ENCODE results near the gene MYO6.

MYO6 gene

DNA sequence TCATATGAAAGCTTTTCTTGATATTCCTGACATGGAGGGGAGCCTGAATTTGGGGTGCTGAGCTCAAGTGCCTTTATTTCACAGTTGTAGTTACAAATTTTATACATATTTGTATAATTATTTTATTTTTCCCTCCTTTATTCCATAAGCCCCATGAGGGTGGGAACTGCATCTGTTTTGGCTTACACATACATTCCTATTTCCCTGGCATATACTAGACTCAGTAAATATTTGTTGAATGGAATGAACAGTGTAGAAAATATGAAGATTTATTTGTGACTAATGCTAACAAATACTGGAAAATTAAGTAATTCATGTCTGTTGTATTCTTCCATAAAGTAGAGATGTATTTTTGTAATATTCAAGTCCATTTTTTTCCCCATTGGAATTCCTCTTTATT is 127.1 kb downstream of the MYO6 start:
- TF ChIP-seq USF1 (IDR thresholded peaks at IDR 0.05), result no peak
- no peak for TF ChIP-seq TCF12 (IDR thresholded peaks at IDR 0.05; ENCODE audit: low read depth)
- TF ChIP-seq TEAD4 (IDR thresholded peaks at IDR 0.05), result no peak
- TF ChIP-seq ZBTB7A (IDR thresholded peaks at IDR 0.05; ENCODE audit: low read depth), result no peak

DNA sequence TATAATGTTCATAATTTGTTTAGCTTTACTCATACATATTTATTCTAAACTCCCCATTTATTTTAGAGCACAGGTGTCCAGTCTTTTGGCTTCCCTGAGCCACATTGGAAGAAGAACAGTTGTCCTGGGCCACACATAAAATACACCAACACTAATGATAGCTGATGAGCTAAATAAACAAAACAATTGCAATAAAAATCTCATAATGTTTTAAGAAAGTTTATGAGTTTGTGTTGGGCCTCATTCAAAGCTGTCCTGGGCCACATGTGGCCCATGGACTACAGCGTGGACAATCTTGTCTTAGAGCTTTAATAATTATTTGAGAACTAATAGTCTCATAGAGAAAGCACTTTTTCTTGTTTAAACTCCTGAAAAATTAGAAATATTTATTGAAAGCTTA is 131.3 kb downstream of the MYO6 start:
- no peak for TF ChIP-seq MAX (IDR thresholded peaks at IDR 0.05)
- TF ChIP-seq USF1 (IDR thresholded peaks at IDR 0.05), result no peak
- TF ChIP-seq REST (IDR thresholded peaks at IDR 0.05; ENCODE audit: low read depth), result no peak
- TF ChIP-seq TEAD4 (IDR thresholded peaks at IDR 0.05), result no peak

DNA sequence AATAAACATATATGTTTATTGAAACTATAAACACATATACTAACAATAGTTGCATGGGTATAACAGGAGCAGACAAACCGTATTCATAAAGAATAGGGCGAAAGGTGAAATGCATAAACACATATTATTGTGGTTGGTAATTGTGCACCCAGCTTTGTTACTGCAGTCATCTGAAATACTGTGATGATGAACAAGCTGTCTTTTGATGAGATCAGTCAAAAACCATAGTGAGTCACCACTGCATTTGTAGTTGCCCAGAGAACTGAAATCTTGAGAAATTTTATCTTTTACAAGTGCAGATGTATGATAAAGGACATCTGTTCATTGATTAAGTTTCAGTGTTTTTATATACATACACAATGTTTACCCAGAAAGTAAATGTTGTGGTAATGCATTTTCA is 133.7 kb downstream of the MYO6 start:
- TF ChIP-seq MAX (IDR thresholded peaks at IDR 0.05) (no peak), TCF12 (IDR thresholded peaks at IDR 0.05; ENCODE audit: low read depth) (no peak), NFIC (IDR thresholded peaks at IDR 0.05) (no peak), USF1 (IDR thresholded peaks at IDR 0.05) (no peak), FOXM1 (IDR thresholded peaks at IDR 0.05; ENCODE audit: borderline replicate concordance, low read depth) (no peak)

GRCh38 chr6:75884822-75885221 is 135.8 kb downstream of the MYO6 start:
- TF ChIP-seq CEBPB (IDR thresholded peaks at IDR 0.05) (no peak), TCF12 (IDR thresholded peaks at IDR 0.05; ENCODE audit: low read depth) (no peak), TEAD4 (IDR thresholded peaks at IDR 0.05) (no peak), EP300 (IDR thresholded peaks at IDR 0.05; ENCODE audit: borderline replicate concordance) (no peak), REST (IDR thresholded peaks at IDR 0.05; ENCODE audit: low read depth) (no peak), FOXM1 (IDR thresholded peaks at IDR 0.05; ENCODE audit: borderline replicate concordance, low read depth) (no peak), CREB1 (IDR thresholded peaks at IDR 0.05; ENCODE audit: low read depth) (no peak), RAD21 (IDR thresholded peaks at IDR 0.05; ENCODE audit: low read depth) (no peak), USF1 (IDR thresholded peaks at IDR 0.05) (no peak), NFIC (IDR thresholded peaks at IDR 0.05) (no peak), MAX (IDR thresholded peaks at IDR 0.05) (no peak), YY1 (IDR thresholded peaks at IDR 0.05; ENCODE audit: low read depth) (no peak), ZBTB7A (IDR thresholded peaks at IDR 0.05; ENCODE audit: low read depth) (no peak), TAF1 (IDR thresholded peaks at IDR 0.05; ENCODE audit: low read depth) (no peak), EGR1 (IDR thresholded peaks at IDR 0.05) (no peak)

GRCh38 chr6:75892384-75892783 is 143.3 kb downstream of the MYO6 start:
- TF ChIP-seq EGR1 (IDR thresholded peaks at IDR 0.05) (no peak), EP300 (IDR thresholded peaks at IDR 0.05; ENCODE audit: borderline replicate concordance) (no peak), ZBTB7A (IDR thresholded peaks at IDR 0.05; ENCODE audit: low read depth) (no peak)

DNA sequence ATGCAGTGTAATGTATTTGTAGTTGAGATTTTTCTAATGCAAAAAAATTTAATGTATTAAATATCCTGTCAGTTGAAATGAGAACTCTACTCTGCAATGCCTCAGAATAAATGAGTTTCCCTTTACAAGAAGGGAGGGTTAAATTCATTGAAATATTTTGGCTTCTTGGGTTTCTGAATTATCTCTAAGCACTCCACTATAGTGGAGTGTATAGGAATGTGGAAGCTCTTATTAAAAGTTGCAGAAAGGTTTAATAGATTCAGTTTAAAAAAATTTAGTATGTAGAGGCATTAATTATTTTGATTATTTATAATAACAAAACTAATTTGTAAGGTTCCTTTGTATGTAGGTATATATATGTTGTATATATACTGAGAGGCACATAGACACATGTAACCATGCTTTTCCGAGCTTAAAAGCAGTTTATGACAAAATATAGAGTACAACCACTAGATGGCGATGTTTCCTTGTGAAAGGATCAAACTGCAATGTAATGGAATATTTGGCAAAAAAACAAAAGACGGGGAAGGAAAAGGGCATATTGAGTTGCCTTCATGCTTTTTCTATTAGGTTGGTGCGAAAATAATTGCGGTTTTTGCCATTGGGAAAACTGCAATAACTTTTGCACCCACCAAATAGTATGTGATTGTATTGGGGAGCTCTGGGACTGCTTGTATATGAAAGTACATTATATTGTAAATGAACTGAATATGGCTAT is 144.2 kb downstream of the MYO6 start:
- TF ChIP-seq CREB1 (IDR thresholded peaks at IDR 0.05; ENCODE audit: low read depth) (no peak), MAX (IDR thresholded peaks at IDR 0.05) (no peak), RAD21 (IDR thresholded peaks at IDR 0.05; ENCODE audit: low read depth) (peak; percentile 71)

All from Ishikawa (cell line).